H1 (cell line): ENCODE measurements around the gene MARS1. TPM values are rescaled to one million over a fixed set of nuclear protein-coding genes. Genes with fewer than 3 reads are reported as not detected.
A peak's percentile ranks its signal among the peaks of the same experiment; 100 is the strongest.

Source experiments
- CTCF ChIA-PET: fragments of 300-600 bp; sonication (Branson Sonifier 250); formaldehyde crosslinking; loops from one replicate; lab custom pipeline; 2021; ENCODE audit not compliant: partially characterized antibody; lab: Charles Lee
- POLR2A ChIA-PET: fragments of 300-600 bp; sonication (Branson Sonifier 250); formaldehyde crosslinking; loops from one replicate; lab custom pipeline; 2021; ENCODE audit warnings: inconsistent platforms; ENCODE audit not compliant: partially characterized antibody; lab: Charles Lee
- DNase-seq, 2 experiments: peaks; one replicate each; pipeline versions ENCODE4 v3.0.0 to v3.0.0-alpha.2; 2010 to 2022; ENCODE audit warnings: low spot score in 2 of 2, low read depth in 1 of 2, mixed read lengths in 1 of 2
- FAIRE-seq: peaks from 2 replicates; lab custom pipeline; 2011; peaks lifted over from hg19 to GRCh38; lab: Jason Lieb, UNC
- H2AFZ ChIP-seq: 2 replicates; pipeline ENCODE4 v1.8.1; 2012; ENCODE audit warnings: low read length, inconsistent platforms
- H2AK5ac ChIP-seq: 2 replicates; pipeline ENCODE4 v1.6.1; 2013; ENCODE audit warnings: low read depth, low read length
- H2BK120ac ChIP-seq: replicated peaks from 2 replicates; pipeline ENCODE3; 2013; ENCODE audit warnings: low read depth, low read length, inconsistent platforms
- H2BK12ac ChIP-seq: 2 replicates; pipeline ENCODE4 v1.6.1; 2013; ENCODE audit warnings: low read depth, low read length
- H2BK15ac ChIP-seq: 2 replicates; pipeline ENCODE4 v1.6.1; 2013; ENCODE audit warnings: low read length
- H2BK20ac ChIP-seq: 2 replicates; pipeline ENCODE4 v1.6.1; 2013; ENCODE audit warnings: low read length
- H2BK5ac ChIP-seq: 2 replicates; pipeline ENCODE4 v1.6.1; 2013; ENCODE audit warnings: low read depth, low read length
- H3K14ac ChIP-seq: 2 replicates; pipeline ENCODE4 v1.6.1; 2013; ENCODE audit warnings: inconsistent platforms; ENCODE audit not compliant: insufficient read length
- H3K18ac ChIP-seq: 2 replicates; pipeline ENCODE4 v1.6.1; 2013; ENCODE audit warnings: low read length; ENCODE audit errors: extremely low read depth
- H3K23ac ChIP-seq: 2 replicates; pipeline ENCODE4 v1.6.1; 2013; ENCODE audit warnings: inconsistent platforms; ENCODE audit not compliant: insufficient read length
- H3K23me2 ChIP-seq: 2 replicates; pipeline ENCODE4 v1.6.1; 2013; ENCODE audit warnings: low read depth, low read length
- H3K27ac ChIP-seq: 2 replicates; pipeline ENCODE4 v1.6.1; 2011; ENCODE audit warnings: low read depth, low read length, inconsistent platforms
- H3K27me3 ChIP-seq, 4 experiments: replicated peaks in 1 of 4; 1 replicate in 1 of 4; 2 replicates in 3 of 4; pipeline versions ENCODE4 v1.6.1 to v1.8.1; 2011 to 2013; ENCODE audit warnings: low read length in 3 of 4, mild to moderate bottlenecking in 3 of 4, inconsistent platforms in 2 of 4, mixed read lengths in 2 of 4, moderate library complexity in 1 of 4; ENCODE audit not compliant: control insufficient read depth in 3 of 4, insufficient read depth in 3 of 4; ENCODE audit errors: extremely low read depth in 1 of 4
- H3K36me3 ChIP-seq, 4 experiments: 2 replicates each; pipeline versions ENCODE4 v1.6.1 to v1.8.1; 2011 to 2013; ENCODE audit warnings: mild to moderate bottlenecking in 4 of 4, low read length in 3 of 4, moderate library complexity in 2 of 4, control low read depth in 1 of 4, inconsistent platforms in 1 of 4; ENCODE audit not compliant: insufficient read depth in 4 of 4, control insufficient read depth in 2 of 4
- H3K4ac ChIP-seq: replicated peaks from 2 replicates; pipeline ENCODE3; 2013; ENCODE audit warnings: low read length, low read depth, mixed read lengths, inconsistent platforms; ENCODE audit not compliant: insufficient read length
- H3K4me1 ChIP-seq, 4 experiments: replicated peaks in 1 of 4; 1 replicate in 1 of 4; 2 replicates in 3 of 4; pipeline versions ENCODE4 v1.6.1 to v1.8.1; 2011 to 2013; ENCODE audit warnings: low read length in 3 of 4, inconsistent platforms in 2 of 4, mixed read lengths in 1 of 4; ENCODE audit not compliant: insufficient read depth in 4 of 4, control insufficient read depth in 3 of 4
- H3K4me2 ChIP-seq, 2 experiments: 2 replicates each; pipeline versions ENCODE4 v1.6.1 to v1.8.1; 2011 to 2013; ENCODE audit warnings: low read depth in 2 of 2, low read length in 2 of 2, control low read depth in 1 of 2, inconsistent platforms in 1 of 2, mild to moderate bottlenecking in 1 of 2; ENCODE audit not compliant: insufficient read depth in 1 of 2
- H3K4me3 ChIP-seq, 4 experiments: fragments of 200-600, 300-600 bp in 1 of 4; sonication (generic), shearing (Covaris generic), sonication (Bioruptor Twin) in 1 of 4; 2 replicates each; pipeline versions ENCODE4 v1.5.1 to v1.8.1; 2011 to 2016; ENCODE audit warnings: low read length in 4 of 4, low read depth in 3 of 4, control low read depth in 2 of 4, inconsistent platforms in 2 of 4, mild to moderate bottlenecking in 2 of 4, mixed read lengths in 1 of 4, moderate library complexity in 1 of 4; ENCODE audit not compliant: insufficient read depth in 2 of 4; ENCODE audit errors: extremely low read depth in 1 of 4
- H3K56ac ChIP-seq: replicated peaks from 2 replicates; pipeline ENCODE3; 2013; ENCODE audit warnings: low read depth, mild to moderate bottlenecking, mixed read lengths, low read length, inconsistent platforms; ENCODE audit not compliant: insufficient read length
- H3K79me1 ChIP-seq: 2 replicates; pipeline ENCODE4 v1.6.1; 2013; ENCODE audit warnings: low read depth, low read length, control low read depth
- H3K79me2 ChIP-seq, 2 experiments: 2 replicates each; pipeline versions ENCODE4 v1.6.1 to v1.8.1; 2012 to 2013; ENCODE audit warnings: low read length in 2 of 2, mild to moderate bottlenecking in 2 of 2, inconsistent platforms in 1 of 2; ENCODE audit not compliant: insufficient read depth in 2 of 2, control insufficient read depth in 1 of 2
- H3K9ac ChIP-seq, 4 experiments: replicated peaks in 1 of 4; 1 replicate in 1 of 4; 2 replicates in 3 of 4; pipeline versions ENCODE4 v1.6.1 to v1.8.1; 2011 to 2013; ENCODE audit warnings: low read depth in 3 of 4, low read length in 3 of 4, control low read depth in 2 of 4, mild to moderate bottlenecking in 2 of 4, moderate library complexity in 2 of 4, inconsistent platforms in 1 of 4; ENCODE audit errors: extremely low read depth in 1 of 4
- H3K9me3 ChIP-seq, 2 experiments: 2 replicates each; pipeline versions ENCODE4 v1.6.1 to v1.8.1; 2012 to 2013; ENCODE audit warnings: mild to moderate bottlenecking in 2 of 2, moderate library complexity in 2 of 2, control low read depth in 1 of 2, inconsistent platforms in 1 of 2, low read depth in 1 of 2, low read length in 1 of 2, mixed read lengths in 1 of 2; ENCODE audit not compliant: insufficient read depth in 2 of 2
- H4K20me1 ChIP-seq, 2 experiments: replicated peaks in 1 of 2; 2 replicates each; pipeline versions ENCODE3 to v1.8.1; 2011 to 2013; ENCODE audit warnings: inconsistent platforms in 2 of 2, low read length in 2 of 2, mild to moderate bottlenecking in 1 of 2; ENCODE audit not compliant: insufficient read depth in 2 of 2, control insufficient read depth in 1 of 2
- H4K5ac ChIP-seq: 2 replicates; pipeline ENCODE4 v1.6.1; 2013; ENCODE audit warnings: low read length, low read depth, mixed read lengths, inconsistent platforms; ENCODE audit not compliant: insufficient read length
- H4K8ac ChIP-seq: 2 replicates; pipeline ENCODE4 v1.8.0; 2013; ENCODE audit warnings: mild to moderate bottlenecking, moderate library complexity, low read length, inconsistent platforms; ENCODE audit not compliant: insufficient read depth; ENCODE audit errors: extremely low read depth
- H4K91ac ChIP-seq: replicated peaks from 2 replicates; pipeline ENCODE3; 2013; ENCODE audit warnings: low read length, mixed read lengths, inconsistent platforms; ENCODE audit not compliant: insufficient read length
- ATF2 ChIP-seq: IDR thresholded peaks from 2 replicates; pipeline ENCODE4 v1.6.1; 2012; ENCODE audit warnings: low read length, inconsistent platforms
- CBX8 ChIP-seq: fragments of 300-800, 300-1000 bp; sonication (generic); IDR thresholded peaks from 2 replicates; pipeline ENCODE4 v1.7.1; 2016; ENCODE audit warnings: low read depth, low read length, borderline replicate concordance
- CHD2 ChIP-seq: IDR thresholded peaks from 2 replicates; pipeline ENCODE4 v1.6.1; 2012; ENCODE audit warnings: low read length, improper control_type of control experiment
- CREB1 ChIP-seq: IDR thresholded peaks from 2 replicates; pipeline ENCODE4 v1.6.1; 2012; ENCODE audit warnings: inconsistent platforms
- JUND ChIP-seq: IDR thresholded peaks from 2 replicates; pipeline ENCODE4 v1.6.1; 2011; ENCODE audit warnings: mild to moderate bottlenecking, improper control_type of control experiment, low read length
- RFX5 ChIP-seq: IDR thresholded peaks from 2 replicates; pipeline ENCODE4 v1.6.1; 2011; ENCODE audit warnings: low read depth, low read length, improper control_type of control experiment, borderline replicate concordance
- SIX5 ChIP-seq: IDR thresholded peaks from 2 replicates; pipeline ENCODE4 v1.6.1; 2011; ENCODE audit warnings: mild to moderate bottlenecking, low read depth, low read length
- SRF ChIP-seq: IDR thresholded peaks from 2 replicates; pipeline ENCODE4 v1.6.1; 2011; ENCODE audit warnings: mild to moderate bottlenecking, low read depth, low read length, moderate library complexity
- WGBS, 2 experiments: shearing (Covaris generic) in 1 of 2; methylation state at CpG; one replicate each; pipeline versions ENCODE4 v1.1.6 to v1.1.7; 2013 to 2015; ENCODE audit warnings: low lambda C conversion rate in 2 of 2, mixed read lengths in 2 of 2, inconsistent platforms in 1 of 2, low coverage in 1 of 2, missing lambda C conversion rate in 1 of 2; ENCODE audit not compliant: insufficient replicate concordance in 2 of 2, insufficient coverage in 1 of 2, insufficient read length in 1 of 2; ENCODE audit errors: extremely low coverage in 1 of 2, missing lambda C conversion rate in 1 of 2; 5-methylcytosine and 5-hydroxymethylcytosine counted together
- polyA plus RNA-seq, 7 experiments: library from polyadenylated mRNA; depleted of rRNA in 3 of 7; stranded (reverse) in 5 of 7; unstranded in 2 of 7; fragments of >200 nt in 5 of 7; fragments of 200-250 nt in 2 of 7; gene quantifications; 1 replicate in 5 of 7; 2 replicates in 1 of 7; 4 replicates in 1 of 7; pipeline versions ENCODE4 v1.2.1 to v1.2.3, GENCODE V29; 2011 to 2013; ENCODE audit warnings: missing spikeins in 2 of 7, mixed read lengths in 2 of 7
- total RNA-seq: library from RNA; stranded (reverse); fragmentation: NEBNext Ultra II Directional; extraction: Animal tissue kit (Norgen Biotek cat#: 25700); gene quantifications from 2 replicates; pipeline ENCODE4 v1.2.1, GENCODE V29; 2021

MARS1 gene
- total and polyA plus RNA-seq, 2 of the 8 experiments (the other 6 are each of a cell fraction or from before 2014, with no cell fraction given) = 194 to 407 TPM

DNA sequence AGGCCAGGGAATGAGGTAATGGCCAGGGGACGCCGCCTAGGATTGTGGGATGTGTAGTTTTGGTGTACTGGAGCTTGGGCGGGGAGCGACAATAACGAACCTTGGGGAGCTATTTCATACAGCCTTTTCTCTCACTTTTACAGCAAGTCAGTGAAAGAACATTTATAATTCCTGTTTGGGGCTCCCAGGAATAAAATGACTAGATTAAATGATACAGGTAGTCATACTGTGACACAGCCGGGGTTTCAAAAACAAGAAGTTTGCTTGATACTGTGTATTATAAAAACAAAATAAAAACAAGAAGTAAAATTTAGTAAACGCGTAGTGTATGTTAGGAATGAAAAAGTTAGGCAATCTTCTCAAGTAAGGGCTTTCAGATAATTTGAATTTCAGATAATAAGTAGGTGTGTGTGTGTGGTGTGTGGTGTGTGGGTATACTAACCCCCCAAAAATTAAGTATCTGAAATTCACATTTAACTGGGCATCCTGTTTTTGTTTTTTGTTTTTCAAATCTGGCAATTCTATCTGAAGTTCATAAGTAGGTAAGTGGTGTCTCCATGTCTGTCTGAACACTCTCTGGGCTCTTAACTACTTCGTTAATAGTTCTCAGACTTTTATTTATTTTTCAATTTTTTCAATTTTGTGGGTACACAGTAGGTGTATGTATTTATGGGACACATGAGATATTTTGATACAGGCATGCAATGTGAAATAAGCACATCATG, 59.6 kb downstream of the MARS1 start:
- TF ChIP-seq RFX5 = no peak
- no peak for TF ChIP-seq CBX8
- peak; percentile 83 for TF ChIP-seq SIX5
- TF ChIP-seq CREB1 = peak; percentile 93
- TF ChIP-seq CHD2 = no peak
- peak; percentile 99 for TF ChIP-seq ATF2
- peak; percentile 69; the same call in 1 of the 2 replicates for TF ChIP-seq JUND
- peak; percentile 18; the same call in 1 of the 2 replicates for TF ChIP-seq SRF
- FAIRE-seq = no peak

More for the DNA sequence above, 59.6 kb downstream of the MARS1 start:
- no peak overlapping the region for H2AK5ac ChIP-seq
- H3K4ac ChIP-seq = no peak overlapping the region
- H3K9ac ChIP-seq = peak overlapping the region in 1 of 4 experiments; percentile 82; a peak in 3 of 7 replicates
- DNase-seq = no peak
- peaks cover 19% of the 10 kb centered on the region for H3K23me2 ChIP-seq
- H2BK15ac ChIP-seq = no peak overlapping the region
- H4K5ac ChIP-seq = no peak overlapping the region
- H4K8ac ChIP-seq = no peak overlapping the region
- no peaks in the 10 kb centered on the region for H3K36me3 ChIP-seq
- peak overlapping the region; percentile 17 to 85; a peak in 3 of 4 replicates for H3K4me2 ChIP-seq
- H3K23ac ChIP-seq = no peak overlapping the region
- H2BK12ac ChIP-seq = no peak overlapping the region
- H3K79me2 ChIP-seq = peaks cover 4 to 42% of the 10 kb centered on the region in 2 experiments; a peak in 3 of 4 replicates
- no peak overlapping the region for H2BK20ac ChIP-seq
- 31% methylated on average over 9 of the region's 9 CpGs; no CpG with 5 or more reads in 1 of the 2 experiments for WGBS, 2 experiments
- H2BK5ac ChIP-seq = no peak overlapping the region
- peak overlapping the region; percentile 63 to 90 (median 81) for H3K4me3 ChIP-seq
- H4K91ac ChIP-seq = no peak overlapping the region
- H3K18ac ChIP-seq = no peak overlapping the region
- H3K56ac ChIP-seq = no peak overlapping the region
- no peak overlapping the region for H2AFZ ChIP-seq
- peaks cover 6 to 12% of the 10 kb centered on the region in 2 experiments for H4K20me1 ChIP-seq
- peaks cover 0 to 5% (median 3%) of the 10 kb centered on the region in 4 experiments; a peak in 2 of 7 replicates for H3K27me3 ChIP-seq
- no peak overlapping the region for H3K14ac ChIP-seq
- H2BK120ac ChIP-seq = no peak overlapping the region
- no peaks in the 10 kb centered on the region for H3K9me3 ChIP-seq
- peaks cover 8% of the 10 kb centered on the region; the same call in 1 of the 2 replicates for H3K79me1 ChIP-seq
- POLR2A ChIA-PET = interaction anchor here (0.6 to 6.6 kb wide), 12 partner anchors 10 to 318 kb away, joined by 3 to 65 read pairs (median 5); partner anchors contain the start of genes DDIT3, SHMT2 and TSPAN31
- peaks cover 7 to 25% (median 10%) of the 10 kb centered on the region in 4 experiments; a peak in 6 of 7 replicates for H3K4me1 ChIP-seq
- H3K27ac ChIP-seq = no peak overlapping the region
- CTCF ChIA-PET = interaction anchor here (1.3 kb wide), 2 partner anchors 15 to 371 kb away, joined by 3 read pairs; no protein-coding TSS in a partner anchor
